Ascending aorta (tissue), 2 donors: Measurements from ENCODE around the gene SIAH3. TPM values are rescaled to one million over a fixed set of nuclear protein-coding genes. Genes with fewer than 3 reads are reported as not detected.

Experiments
- DNase-seq, 2 donors: peaks; one replicate each; pipeline ENCODE4 v3.0.0-alpha.2; 2019; ENCODE audit warnings: low spot score in 2 of 2
- H3K27ac ChIP-seq, 2 donors: fragments of 200-600 bp; sonication (generic); one replicate each; pipeline ENCODE4 v1.5.1; 2016 to 2017; ENCODE audit warnings: mild to moderate bottlenecking in 1 of 2
- H3K27me3 ChIP-seq: fragments of 200-600 bp; sonication (generic); one replicate; pipeline ENCODE4 v1.5.1; 2017
- H3K36me3 ChIP-seq, 2 donors: fragments of 200-600 bp; sonication (generic); one replicate each; pipeline ENCODE4 v1.5.1; 2016
- H3K4me1 ChIP-seq, 2 donors: fragments of 200-600 bp; sonication (generic); one replicate each; pipeline ENCODE4 v1.5.1; 2016 to 2017; ENCODE audit warnings: mild to moderate bottlenecking in 1 of 2
- H3K4me3 ChIP-seq, 2 donors: fragments of 200-600 bp; sonication (generic); one replicate each; pipeline ENCODE4 v1.5.1; 2016 to 2017; ENCODE audit warnings: mild to moderate bottlenecking in 1 of 2
- H3K9me3 ChIP-seq, 2 donors: fragments of 200-600 bp; sonication (generic); one replicate each; pipeline ENCODE4 v1.5.1; 2016
- intact Hi-C: fragments of 100-400 bp; cut with DNase I; formaldehyde crosslinking; loops from one replicate; pipeline ENCODE4 v1.15.1; 2023
- total RNA-seq: library from RNA; depleted of rRNA; stranded (reverse); fragments of >200 nt; gene quantifications from one replicate; pipeline ENCODE4 v1.1.0, GENCODE V29; 2016
- TF ChIP-seq, protein P1 (sequence below), 3 experiments: fragments of 200-600 bp in 2 of 3; fragments of 450-650 bp in 1 of 3; sonication (generic) in 2 of 3; IDR thresholded peaks; one replicate each; pipeline ENCODE4 v1.5.1; 2016 to 2019; ENCODE audit warnings: antibody characterized with exemption in 3 of 3, mild to moderate bottlenecking in 1 of 3, moderate library complexity in 1 of 3

The SIAH3 gene
- total RNA-seq, 1 donor from 2014 or later = not detected

DNA sequence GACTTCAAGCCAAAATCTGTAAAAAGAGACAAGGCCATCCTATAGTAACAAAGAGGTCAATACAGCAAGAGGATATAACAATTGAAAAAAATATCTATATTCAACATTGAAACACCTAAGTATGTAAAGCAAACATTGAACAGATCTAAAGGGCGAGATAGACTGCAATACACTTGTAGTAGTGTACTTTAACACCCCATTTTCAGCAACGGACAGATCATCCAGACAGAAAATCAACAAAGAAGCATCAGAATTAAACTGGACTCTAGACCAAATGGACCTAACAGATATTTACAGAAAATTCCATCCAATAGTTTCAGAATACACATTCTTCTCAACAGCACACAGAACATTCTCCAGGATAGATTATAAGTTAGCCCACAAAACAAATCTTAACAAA is 28.7 kb upstream of the SIAH3 start:
- Histone ChIP-seq H3K27me3 (no peaks in the 10 kb centered on the region), H3K4me1 (no peaks in the 10 kb centered on the region), H3K9me3 (no peaks in the 10 kb centered on the region), H3K36me3 (no peaks in the 10 kb centered on the region), H3K4me3 (no peak overlapping the region), H3K27ac (no peak overlapping the region)
- TF ChIP-seq, protein P1, sequence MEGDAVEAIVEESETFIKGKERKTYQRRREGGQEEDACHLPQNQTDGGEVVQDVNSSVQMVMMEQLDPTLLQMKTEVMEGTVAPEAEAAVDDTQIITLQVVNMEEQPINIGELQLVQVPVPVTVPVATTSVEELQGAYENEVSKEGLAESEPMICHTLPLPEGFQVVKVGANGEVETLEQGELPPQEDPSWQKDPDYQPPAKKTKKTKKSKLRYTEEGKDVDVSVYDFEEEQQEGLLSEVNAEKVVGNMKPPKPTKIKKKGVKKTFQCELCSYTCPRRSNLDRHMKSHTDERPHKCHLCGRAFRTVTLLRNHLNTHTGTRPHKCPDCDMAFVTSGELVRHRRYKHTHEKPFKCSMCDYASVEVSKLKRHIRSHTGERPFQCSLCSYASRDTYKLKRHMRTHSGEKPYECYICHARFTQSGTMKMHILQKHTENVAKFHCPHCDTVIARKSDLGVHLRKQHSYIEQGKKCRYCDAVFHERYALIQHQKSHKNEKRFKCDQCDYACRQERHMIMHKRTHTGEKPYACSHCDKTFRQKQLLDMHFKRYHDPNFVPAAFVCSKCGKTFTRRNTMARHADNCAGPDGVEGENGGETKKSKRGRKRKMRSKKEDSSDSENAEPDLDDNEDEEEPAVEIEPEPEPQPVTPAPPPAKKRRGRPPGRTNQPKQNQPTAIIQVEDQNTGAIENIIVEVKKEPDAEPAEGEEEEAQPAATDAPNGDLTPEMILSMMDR (IDR thresholded peaks at IDR 0.05) = no peak
- intact Hi-C loops = no loop called here
- no peak for DNase-seq

DNA sequence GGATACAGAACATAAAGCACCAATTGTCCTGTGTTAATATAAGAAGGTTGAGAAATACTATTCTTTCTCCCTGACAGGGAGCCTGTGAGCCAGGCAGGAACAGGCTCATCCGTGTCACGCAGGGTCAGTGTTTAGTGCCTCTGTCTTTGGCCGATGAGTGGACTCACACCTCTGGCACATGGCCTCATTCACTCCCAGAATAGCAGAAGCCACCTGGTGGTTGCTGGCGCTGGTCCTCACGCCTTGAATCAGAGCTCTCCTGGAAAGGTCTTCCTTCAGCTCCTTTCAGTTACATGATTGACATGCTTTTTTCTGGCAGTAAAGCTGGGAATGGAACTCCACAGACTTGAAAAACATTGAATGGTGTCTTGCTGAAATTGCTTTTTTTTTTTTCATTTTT is 28.1 kb upstream of the SIAH3 start:
- no peaks in the 10 kb centered on the region for H3K36me3 ChIP-seq
- intact Hi-C loops = no loop called here
- no peaks in the 10 kb centered on the region for H3K4me1 ChIP-seq
- TF ChIP-seq, protein P1 (IDR thresholded peaks at IDR 0.05) = no peak
- DNase-seq = no peak
- no peaks in the 10 kb centered on the region for H3K27me3 ChIP-seq
- no peaks in the 10 kb centered on the region for H3K9me3 ChIP-seq
- H3K4me3 ChIP-seq = no peak overlapping the region
- H3K27ac ChIP-seq = no peak overlapping the region

DNA sequence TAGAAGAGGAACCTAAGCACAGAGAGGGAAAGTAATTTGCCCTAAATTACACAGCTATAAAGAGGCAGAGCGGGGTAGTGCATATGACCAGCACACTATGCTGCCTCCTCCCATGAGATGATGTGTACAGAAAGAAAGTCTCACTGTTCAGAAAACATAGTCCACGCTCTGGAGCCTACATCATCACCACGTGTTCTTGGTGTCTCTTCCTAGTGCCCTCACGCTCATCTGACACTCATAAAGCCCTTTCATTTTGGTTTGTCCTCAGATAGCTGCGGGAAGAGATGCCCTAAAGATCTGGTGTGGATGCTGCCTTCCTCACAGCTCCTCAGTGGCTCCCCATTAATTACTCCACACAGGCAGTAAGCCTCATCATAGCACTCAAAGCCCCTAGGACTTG is 27.4 kb upstream of the SIAH3 start:
- TF ChIP-seq, protein P1 (IDR thresholded peaks at IDR 0.05) = no peak
- no peaks in the 10 kb centered on the region for H3K4me1 ChIP-seq
- no peaks in the 10 kb centered on the region for H3K36me3 ChIP-seq
- no peaks in the 10 kb centered on the region for H3K9me3 ChIP-seq
- H3K4me3 ChIP-seq = no peak overlapping the region
- no peaks in the 10 kb centered on the region for H3K27me3 ChIP-seq
- DNase-seq = no peak
- intact Hi-C loops = no loop called here
- no peak overlapping the region for H3K27ac ChIP-seq

DNA sequence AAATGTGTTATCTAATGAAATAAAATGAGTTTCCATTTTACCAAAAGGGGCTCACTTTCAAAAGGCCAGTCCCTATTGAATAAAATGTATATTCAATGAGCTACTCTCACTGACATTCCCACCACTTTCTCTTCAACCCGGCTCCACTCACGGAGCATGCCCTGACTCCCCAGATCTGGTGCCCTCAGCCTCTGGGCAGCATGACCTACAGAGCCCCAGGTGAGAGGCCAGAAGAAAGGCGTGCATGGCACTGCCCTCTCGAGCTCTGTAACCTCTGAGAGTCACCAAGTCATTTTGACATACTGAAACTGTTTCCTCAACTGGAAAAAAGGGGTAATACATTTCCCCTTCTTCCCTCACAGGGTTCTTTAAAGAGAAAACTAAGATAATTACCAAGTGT is 25.2 kb upstream of the SIAH3 start:
- Histone ChIP-seq H3K27ac (no peak overlapping the region), H3K4me3 (no peak overlapping the region), H3K4me1 (no peaks in the 10 kb centered on the region), H3K36me3 (no peaks in the 10 kb centered on the region), H3K9me3 (no peaks in the 10 kb centered on the region), H3K27me3 (no peaks in the 10 kb centered on the region)
- intact Hi-C loops = no loop called here
- TF ChIP-seq, protein P1 (IDR thresholded peaks at IDR 0.05) = no peak
- no peak for DNase-seq

DNA sequence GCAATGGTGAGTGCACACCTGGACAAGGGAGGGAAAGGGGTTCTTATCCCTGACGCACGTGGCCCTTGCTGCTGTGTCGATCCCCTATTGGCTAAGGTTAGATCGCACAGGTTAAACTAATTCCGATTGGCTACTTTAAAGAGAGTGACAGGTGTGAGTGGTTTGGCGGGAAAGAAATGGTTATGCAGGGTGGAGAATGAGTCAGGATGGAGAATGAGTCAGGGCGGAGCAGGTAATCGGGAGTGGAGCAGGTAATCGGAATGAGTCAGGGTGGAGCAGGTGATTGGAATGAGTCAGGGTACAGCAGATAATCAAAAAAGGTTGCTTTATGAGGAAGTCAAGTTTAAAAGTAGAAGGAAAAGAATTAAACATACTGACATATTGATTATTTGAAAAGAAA is 24.4 kb upstream of the SIAH3 start:
- no peak overlapping the region for H3K27ac ChIP-seq
- H3K4me1 ChIP-seq = no peaks in the 10 kb centered on the region
- intact Hi-C loops = no loop called here
- H3K9me3 ChIP-seq = no peaks in the 10 kb centered on the region
- DNase-seq = no peak
- TF ChIP-seq, protein P1 (IDR thresholded peaks at IDR 0.05) = no peak
- no peak overlapping the region for H3K4me3 ChIP-seq
- no peaks in the 10 kb centered on the region for H3K27me3 ChIP-seq
- no peaks in the 10 kb centered on the region for H3K36me3 ChIP-seq
